Stimulated activated CD8-positive, alpha-beta memory T cell treated with anti-CD3 and anti-CD28 coated beads, Interleukin-7, amount 100 ng/mL, for 4 hours (primary cell): Measurements from ENCODE around the gene KIF26B.

Experiments used
- DNase-seq, 2 donors: peaks; one replicate each; pipeline ENCODE4 v3.0.0-alpha.2; 2020; ENCODE audit warnings: low read depth in 2 of 2

Gene KIF26B

GRCh38 chr1:245209658-245210435 lies 55.1 kb downstream of the KIF26B start:
- DNase-seq = no peak

DNA sequence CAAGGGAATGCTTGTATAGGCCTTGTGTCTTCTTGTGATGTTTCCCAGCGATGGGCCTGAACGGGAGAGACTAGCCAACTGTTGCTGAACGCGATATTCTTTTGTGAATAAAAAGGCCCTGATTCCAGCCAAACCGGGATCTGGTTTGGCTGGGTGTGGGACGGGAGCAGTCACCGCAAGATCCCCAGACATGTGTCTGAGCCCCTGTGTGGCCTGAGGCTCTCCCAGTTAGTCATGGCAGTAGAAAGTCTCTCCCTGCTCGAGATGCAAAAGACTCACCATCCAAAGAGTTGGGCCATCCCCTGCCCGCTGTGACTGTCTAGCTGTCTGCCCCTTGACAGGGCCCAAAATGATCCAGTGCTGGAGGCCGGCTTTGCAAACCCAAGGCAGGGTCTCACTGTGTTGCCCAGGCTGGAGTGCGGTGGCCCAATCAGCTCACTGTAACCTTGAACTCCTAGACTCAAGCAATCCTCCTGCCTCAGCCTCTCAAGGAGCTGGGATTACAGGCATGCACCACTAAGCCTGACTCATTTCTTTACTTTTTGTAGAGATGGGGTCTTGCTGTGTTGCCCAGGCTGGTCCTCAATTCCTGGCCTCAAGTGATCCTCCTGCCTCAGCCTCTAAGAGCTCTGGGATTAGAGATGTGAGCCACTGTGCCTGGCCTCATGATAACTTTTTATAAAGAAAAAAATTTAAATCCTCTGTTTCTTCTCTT lies 56.4 kb downstream of the KIF26B start:
- DNase-seq = no peak

DNA sequence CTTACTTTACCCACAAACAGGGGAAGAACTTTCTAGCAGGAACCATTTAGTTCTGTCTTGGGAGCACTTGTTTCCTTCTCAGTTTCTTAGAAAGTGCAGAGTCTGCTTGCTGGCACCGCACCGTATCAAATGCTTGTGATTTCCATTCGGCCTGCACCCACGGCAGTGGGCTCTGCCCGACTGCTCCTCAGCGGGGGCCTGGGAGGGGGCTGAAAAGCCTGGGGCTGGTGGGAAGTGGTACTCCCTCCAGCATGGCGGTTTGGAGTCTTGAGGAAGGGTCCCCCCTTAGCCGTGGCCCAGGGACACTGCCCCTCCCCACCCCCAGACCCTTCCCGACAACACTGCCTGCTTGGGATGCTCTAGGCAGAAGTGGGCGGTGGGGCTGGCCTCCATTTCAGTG lies 57.0 kb downstream of the KIF26B start:
- DNase-seq = no peak

GRCh38 chr1:245212221-245212710 lies 57.5 kb downstream of the KIF26B start:
- DNase-seq = no peak

- no peak for DNase-seq
Observed at GRCh38 chr1:245213066-245213831, 58.5 kb downstream of the KIF26B start.

DNA sequence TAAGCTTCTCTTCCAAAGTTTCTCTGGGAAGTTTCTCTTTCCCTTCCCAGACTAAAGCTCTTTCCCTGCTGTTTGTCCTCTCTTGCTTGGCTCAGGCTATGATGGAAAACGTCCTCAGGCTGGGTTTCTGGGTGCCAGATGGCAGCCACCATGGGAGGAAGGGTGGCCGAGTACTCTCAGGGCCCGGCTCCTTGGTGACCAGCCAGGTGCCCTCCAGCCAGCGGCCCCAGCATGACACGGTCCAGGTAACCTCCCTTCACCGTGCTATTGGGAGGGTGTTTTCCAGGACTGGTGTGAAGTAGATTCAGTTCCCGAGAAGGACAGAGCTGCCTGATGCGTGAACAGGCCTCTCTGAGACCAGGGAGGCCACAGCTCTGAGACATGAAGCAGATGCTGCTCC lies 60.3 kb downstream of the KIF26B start:
- DNase-seq = no peak

- no peak for DNase-seq
Observed at GRCh38 chr1:245216366-245217115, 61.8 kb downstream of the KIF26B start.

- no peak for DNase-seq
Observed at GRCh38 chr1:245217853-245218608, 63.2 kb downstream of the KIF26B start.

- DNase-seq = no peak
Observed at GRCh38 chr1:245220381-245220985, 65.7 kb downstream of the KIF26B start.

GRCh38 chr1:245221805-245222204 lies 67.0 kb downstream of the KIF26B start:
- no peak for DNase-seq

DNA sequence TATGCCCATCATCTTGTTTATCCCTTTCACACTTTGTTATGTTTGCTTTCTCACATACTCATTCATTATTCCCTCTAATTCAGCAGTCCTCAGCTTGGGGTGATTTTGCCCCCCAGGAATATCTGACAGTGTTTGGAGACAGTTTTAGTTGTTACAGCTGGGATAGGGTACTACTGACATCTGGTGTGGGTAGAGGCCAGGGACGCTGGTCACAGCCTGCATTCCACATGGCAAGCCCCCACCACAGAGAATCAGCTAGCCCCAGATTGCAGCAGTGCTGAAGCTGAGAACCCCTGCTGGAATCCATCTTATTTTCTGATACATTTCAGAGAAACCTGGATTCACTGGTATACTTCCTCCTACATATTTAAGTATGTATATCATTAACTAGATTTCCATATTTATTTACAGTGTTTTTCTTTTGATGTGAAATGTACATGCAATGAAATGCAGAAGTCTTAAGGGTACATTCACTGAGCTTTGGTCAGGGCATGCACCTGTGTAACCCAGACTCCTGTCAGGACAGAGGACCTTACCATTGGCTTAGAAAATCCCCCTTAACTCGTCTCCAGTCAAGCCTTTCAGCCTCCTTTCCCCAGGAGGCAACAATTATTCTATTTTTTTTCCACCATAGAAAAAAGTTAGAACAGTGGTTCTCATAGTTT lies 68.3 kb downstream of the KIF26B start:
- DNase-seq = no peak

- DNase-seq = no peak
Observed at GRCh38 chr1:245225322-245226202, 70.8 kb downstream of the KIF26B start.

- no peak for DNase-seq
Observed at GRCh38 chr1:245226203-245226499, 71.4 kb downstream of the KIF26B start.

GRCh38 chr1:245229051-245229450 lies 74.3 kb downstream of the KIF26B start:
- no peak for DNase-seq

DNA sequence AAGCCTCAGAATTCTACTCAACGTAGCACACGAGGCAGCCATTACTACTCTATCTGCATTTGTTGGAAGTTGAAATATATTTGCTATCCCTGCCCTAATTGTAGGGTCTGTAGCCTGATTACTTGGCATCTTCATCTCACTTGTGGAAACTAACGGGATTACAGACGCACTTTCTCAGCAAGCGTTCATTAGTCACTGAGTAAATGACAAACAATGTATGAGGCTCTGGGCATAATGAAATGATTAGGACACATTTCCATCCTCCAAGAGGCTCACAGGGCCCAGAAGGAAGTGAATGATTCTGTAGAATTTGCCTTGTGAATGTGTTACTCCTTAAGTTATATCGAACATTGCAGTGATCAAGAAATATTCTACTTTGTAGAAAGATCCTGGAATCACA lies 78.1 kb downstream of the KIF26B start:
- no peak for DNase-seq

- no peak for DNase-seq
Observed at GRCh38 chr1:245234217-245235081, 79.7 kb downstream of the KIF26B start.

DNA sequence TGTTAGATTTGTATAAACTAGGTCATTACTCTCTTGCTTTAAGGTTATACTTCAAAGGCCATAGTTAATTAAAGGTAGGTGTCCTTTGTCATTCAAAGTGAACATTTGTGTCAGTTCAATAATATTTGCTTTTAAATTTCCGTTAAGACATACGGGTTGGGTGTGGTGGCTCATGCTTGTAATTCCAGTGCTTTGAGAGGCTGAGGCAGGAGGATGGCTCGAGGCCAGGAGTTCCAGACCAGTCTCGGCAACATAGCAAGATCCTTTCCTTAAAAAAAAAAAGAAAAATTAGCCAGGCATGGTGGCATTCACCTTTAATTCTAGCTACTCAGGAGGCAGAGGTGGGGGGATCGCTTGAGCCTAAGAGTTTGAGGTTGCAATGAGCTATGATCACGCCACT lies 80.4 kb downstream of the KIF26B start:
- DNase-seq = no peak

- DNase-seq = no peak
Observed at GRCh38 chr1:245240648-245241165, 85.9 kb downstream of the KIF26B start.
